K562 (cell line): ENCODE results near the gene CCDC61. TPM values are rescaled to one million over a fixed set of nuclear protein-coding genes. Genes with fewer than 3 reads are reported as not detected.

Experiments
- DIDO1 ChIP-seq: fragments of 450-650 bp; IDR thresholded peaks from 2 replicates; pipeline ENCODE4 v1.6.1; 2016; ENCODE audit warnings: low read depth, missing biosample characterization, missing genetic modification characterization
- FOXK2 ChIP-seq, 2 experiments: fragments of 450-650 bp; IDR thresholded peaks in 1 of 2; conservative IDR thresholded peaks in 1 of 2; 2 replicates each; pipeline ENCODE4 v1.6.1; 2016; ENCODE audit warnings: low read depth in 2 of 2, mild to moderate bottlenecking in 1 of 2
- MAFG ChIP-seq: fragments of 450-650 bp; conservative IDR thresholded peaks from 2 replicates; pipeline ENCODE4 v1.6.1; 2016; ENCODE audit warnings: missing genetic modification characterization, missing compliant biosample characterization
- MYC ChIP-seq, 2 experiments: fragments of 250-450 bp in 1 of 2; sonication (Bioruptor Pico) in 1 of 2; IDR thresholded peaks; 2 replicates each; pipeline versions ENCODE4 v1.5.1 to v1.6.1; 2012 to 2021; ENCODE audit warnings: low read depth in 2 of 2, borderline replicate concordance in 1 of 2, improper control_type of control experiment in 1 of 2, low read length in 1 of 2, mild to moderate bottlenecking in 1 of 2, moderate library complexity in 1 of 2
- SMAD1 ChIP-seq: fragments of 150-350 bp; IDR thresholded peaks from 2 replicates; pipeline ENCODE4 v1.6.1; 2014; ENCODE audit warnings: low read length, low read depth; ENCODE audit not compliant: partially characterized antibody
- ZNF274 ChIP-seq: IDR thresholded peaks from 2 replicates; pipeline ENCODE4 v1.6.1; 2011; ENCODE audit warnings: low read depth, mild to moderate bottlenecking, low read length, moderate library complexity, borderline replicate concordance
- polyA plus RNA-seq, 8 experiments: library from polyadenylated mRNA; depleted of rRNA in 4 of 8; stranded (reverse) in 5 of 8; unstranded in 3 of 8; fragments of >200 nt; fragmentation: Nextera tagmentation in 2 of 8; fragmentation: Illumina TruSeq in 1 of 8; extraction: Ambion mirVana in 2 of 8; extraction: Trizol in 1 of 8; gene quantifications; 2 replicates each; pipeline versions ENCODE4 v1.2.1 to v1.2.3, GENCODE V29; 2011 to 2014; ENCODE audit warnings: inconsistent platforms in 1 of 8, missing spikeins in 1 of 8
- total RNA-seq, 7 experiments: library from RNA; depleted of rRNA in 6 of 7; stranded (reverse); fragments of >200 nt in 6 of 7; fragmentation: Illumina TruSeq in 2 of 7; extraction: Trizol in 2 of 7; gene quantifications; 2 replicates each; pipeline versions ENCODE4 v1.2.1 to v1.2.3, GENCODE V29; 2011 to 2021; ENCODE audit warnings: low replicate concordance in 1 of 7
- TF ChIP-seq, protein P1 (sequence below): sonication (generic); formaldehyde crosslinking; IDR thresholded peaks from 2 replicates; pipeline ENCODE4 v1.8.0; 2023; ENCODE audit warnings: missing genetic modification reagents, mild to moderate bottlenecking, borderline replicate concordance
- TF ChIP-seq, protein P2 (sequence below): fragments of 450-650 bp; IDR thresholded peaks from 2 replicates; pipeline ENCODE4 v1.6.1; 2016; ENCODE audit warnings: antibody characterized with exemption
- TF ChIP-seq, protein P3 (sequence below): fragments of 250-450 bp; sonication (Bioruptor Pico); IDR thresholded peaks from 2 replicates; pipeline ENCODE4 v1.8.0; 2022; ENCODE audit warnings: inconsistent platforms, mild to moderate bottlenecking, moderate library complexity, borderline replicate concordance

Gene CCDC61
- total and polyA plus RNA-seq, 9 of the 15 experiments (the other 6 are each of a cell fraction or from before 2014, with no cell fraction given): 0.07 to 27.0 (median 10.3) TPM

DNA sequence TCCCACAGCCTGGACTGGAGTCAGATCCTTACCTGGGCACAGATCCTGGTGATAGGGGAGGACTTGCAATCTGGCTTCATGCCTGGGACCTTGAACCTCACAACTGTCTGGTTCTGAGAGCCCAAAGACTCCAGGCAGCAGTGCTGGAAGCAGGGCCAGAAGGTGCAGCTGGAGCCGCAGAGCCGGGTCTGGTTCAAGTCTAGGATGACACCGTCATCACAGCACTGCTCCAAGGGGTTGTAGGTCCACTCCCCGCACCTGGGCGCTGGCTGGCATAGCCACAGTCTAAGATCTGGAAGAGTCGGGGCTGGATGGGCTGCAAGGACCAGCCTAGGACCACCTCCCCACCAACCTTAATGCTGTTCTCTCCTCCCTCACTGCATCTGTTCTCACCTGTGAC is 44.9 kb downstream of the CCDC61 start (continued):
- TF ChIP-seq, protein P1, sequence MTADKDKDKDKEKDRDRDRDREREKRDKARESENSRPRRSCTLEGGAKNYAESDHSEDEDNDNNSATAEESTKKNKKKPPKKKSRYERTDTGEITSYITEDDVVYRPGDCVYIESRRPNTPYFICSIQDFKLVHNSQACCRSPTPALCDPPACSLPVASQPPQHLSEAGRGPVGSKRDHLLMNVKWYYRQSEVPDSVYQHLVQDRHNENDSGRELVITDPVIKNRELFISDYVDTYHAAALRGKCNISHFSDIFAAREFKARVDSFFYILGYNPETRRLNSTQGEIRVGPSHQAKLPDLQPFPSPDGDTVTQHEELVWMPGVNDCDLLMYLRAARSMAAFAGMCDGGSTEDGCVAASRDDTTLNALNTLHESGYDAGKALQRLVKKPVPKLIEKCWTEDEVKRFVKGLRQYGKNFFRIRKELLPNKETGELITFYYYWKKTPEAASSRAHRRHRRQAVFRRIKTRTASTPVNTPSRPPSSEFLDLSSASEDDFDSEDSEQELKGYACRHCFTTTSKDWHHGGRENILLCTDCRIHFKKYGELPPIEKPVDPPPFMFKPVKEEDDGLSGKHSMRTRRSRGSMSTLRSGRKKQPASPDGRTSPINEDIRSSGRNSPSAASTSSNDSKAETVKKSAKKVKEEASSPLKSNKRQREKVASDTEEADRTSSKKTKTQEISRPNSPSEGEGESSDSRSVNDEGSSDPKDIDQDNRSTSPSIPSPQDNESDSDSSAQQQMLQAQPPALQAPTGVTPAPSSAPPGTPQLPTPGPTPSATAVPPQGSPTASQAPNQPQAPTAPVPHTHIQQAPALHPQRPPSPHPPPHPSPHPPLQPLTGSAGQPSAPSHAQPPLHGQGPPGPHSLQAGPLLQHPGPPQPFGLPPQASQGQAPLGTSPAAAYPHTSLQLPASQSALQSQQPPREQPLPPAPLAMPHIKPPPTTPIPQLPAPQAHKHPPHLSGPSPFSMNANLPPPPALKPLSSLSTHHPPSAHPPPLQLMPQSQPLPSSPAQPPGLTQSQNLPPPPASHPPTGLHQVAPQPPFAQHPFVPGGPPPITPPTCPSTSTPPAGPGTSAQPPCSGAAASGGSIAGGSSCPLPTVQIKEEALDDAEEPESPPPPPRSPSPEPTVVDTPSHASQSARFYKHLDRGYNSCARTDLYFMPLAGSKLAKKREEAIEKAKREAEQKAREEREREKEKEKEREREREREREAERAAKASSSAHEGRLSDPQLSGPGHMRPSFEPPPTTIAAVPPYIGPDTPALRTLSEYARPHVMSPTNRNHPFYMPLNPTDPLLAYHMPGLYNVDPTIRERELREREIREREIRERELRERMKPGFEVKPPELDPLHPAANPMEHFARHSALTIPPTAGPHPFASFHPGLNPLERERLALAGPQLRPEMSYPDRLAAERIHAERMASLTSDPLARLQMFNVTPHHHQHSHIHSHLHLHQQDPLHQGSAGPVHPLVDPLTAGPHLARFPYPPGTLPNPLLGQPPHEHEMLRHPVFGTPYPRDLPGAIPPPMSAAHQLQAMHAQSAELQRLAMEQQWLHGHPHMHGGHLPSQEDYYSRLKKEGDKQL: no peak
- TF ChIP-seq, protein P2, sequence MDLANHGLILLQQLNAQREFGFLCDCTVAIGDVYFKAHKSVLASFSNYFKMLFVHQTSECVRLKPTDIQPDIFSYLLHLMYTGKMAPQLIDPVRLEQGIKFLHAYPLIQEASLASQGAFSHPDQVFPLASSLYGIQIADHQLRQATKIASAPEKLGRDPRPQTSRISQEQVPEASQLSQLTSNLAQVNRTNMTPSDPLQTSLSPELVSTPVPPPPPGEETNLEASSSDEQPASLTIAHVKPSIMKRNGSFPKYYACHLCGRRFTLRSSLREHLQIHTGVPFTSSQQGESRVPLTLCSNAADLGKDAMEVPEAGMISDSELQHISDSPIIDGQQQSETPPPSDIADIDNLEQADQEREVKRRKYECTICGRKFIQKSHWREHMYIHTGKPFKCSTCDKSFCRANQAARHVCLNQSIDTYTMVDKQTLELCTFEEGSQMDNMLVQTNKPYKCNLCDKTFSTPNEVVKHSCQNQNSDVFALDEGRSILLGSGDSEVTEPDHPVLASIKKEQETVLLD: no peak
- TF ChIP-seq MYC (IDR thresholded peaks at IDR 0.05; ENCODE audit: low read depth, low read length) (no peak), MYC (CRISPR knock-in tag; IDR thresholded peaks at IDR 0.05; ENCODE audit: borderline replicate concordance, low read depth) (no peak), ZNF274 (no peak), DIDO1 (tag) (no peak), MAFG (tag) (no peak), FOXK2 (conservative IDR thresholded peaks at IDR 0.05 in 1 of 2, IDR thresholded peaks at IDR 0.05 in 1 of 2; ENCODE audit: low read depth in 2 of 2) (no peak), SMAD1 (no peak)
- TF ChIP-seq, protein P3, sequence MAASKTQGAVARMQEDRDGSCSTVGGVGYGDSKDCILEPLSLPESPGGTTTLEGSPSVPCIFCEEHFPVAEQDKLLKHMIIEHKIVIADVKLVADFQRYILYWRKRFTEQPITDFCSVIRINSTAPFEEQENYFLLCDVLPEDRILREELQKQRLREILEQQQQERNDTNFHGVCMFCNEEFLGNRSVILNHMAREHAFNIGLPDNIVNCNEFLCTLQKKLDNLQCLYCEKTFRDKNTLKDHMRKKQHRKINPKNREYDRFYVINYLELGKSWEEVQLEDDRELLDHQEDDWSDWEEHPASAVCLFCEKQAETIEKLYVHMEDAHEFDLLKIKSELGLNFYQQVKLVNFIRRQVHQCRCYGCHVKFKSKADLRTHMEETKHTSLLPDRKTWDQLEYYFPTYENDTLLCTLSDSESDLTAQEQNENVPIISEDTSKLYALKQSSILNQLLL: no peak
